RCC 7860 (cell line): ENCODE results near the gene HLCS.

Experiments
- DNase-seq: peaks from one replicate; pipeline ENCODE4 v3.0.0-alpha.2; 2015; ENCODE audit warnings: low spot score
- FAIRE-seq: peaks from 2 replicates; lab custom pipeline; 2012; peaks lifted over from hg19 to GRCh38; lab: Jason Lieb, UNC

HLCS gene

DNA sequence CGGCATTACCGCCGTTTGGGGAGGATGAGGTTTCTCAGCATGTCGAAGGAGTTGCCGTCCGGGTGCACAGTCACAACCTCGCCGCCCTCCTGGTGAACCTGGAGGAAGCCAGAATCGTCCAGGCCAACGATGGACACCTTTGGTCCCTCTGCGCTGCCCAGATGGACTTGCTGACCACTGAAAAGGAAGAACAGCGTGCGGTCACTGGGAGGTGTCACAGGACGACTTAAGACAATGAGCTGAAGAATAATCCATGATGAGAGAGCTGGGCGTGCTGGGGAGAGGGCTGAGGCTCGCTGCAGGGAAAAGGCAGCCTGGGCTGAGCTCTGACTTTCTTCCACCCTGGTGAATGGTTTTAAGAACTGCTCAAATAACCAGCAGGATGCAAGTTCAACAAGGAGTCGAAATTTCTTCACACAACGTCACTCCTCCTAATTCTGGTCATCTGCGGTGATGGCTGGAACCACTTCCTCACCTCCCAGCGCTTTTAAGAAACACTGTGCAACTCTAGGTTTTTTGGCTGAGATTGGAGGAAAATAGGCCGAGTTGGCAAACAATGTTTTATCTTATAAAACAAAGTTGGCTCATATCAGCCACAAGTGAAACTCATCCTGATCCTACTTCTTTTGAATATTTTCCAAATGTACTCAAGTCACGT is 212.1 kb downstream of the HLCS start:
- DNase-seq (no peak), FAIRE-seq (no peak)

GRCh38 chr21:36753556-36753955 is 212.9 kb downstream of the HLCS start:
- DNase-seq (peak; percentile 48), FAIRE-seq (no peak)

GRCh38 chr21:36751383-36751782 is 215.1 kb downstream of the HLCS start:
- DNase-seq, result no peak
- FAIRE-seq, result no peak

- no peak for DNase-seq
- FAIRE-seq, result no peak
These were observed 215.9 kb downstream of the HLCS start for GRCh38 chr21:36750576-36750959.

GRCh38 chr21:36749935-36750575 is 216.4 kb downstream of the HLCS start:
- no peak for DNase-seq
- FAIRE-seq, result no peak

GRCh38 chr21:36747815-36748383 is 218.6 kb downstream of the HLCS start:
- DNase-seq, result no peak

GRCh38 chr21:36747041-36747814 is 219.2 kb downstream of the HLCS start:
- FAIRE-seq (no peak), DNase-seq (no peak)

More at GRCh38 chr21:36747815-36748383, 218.6 kb downstream of the HLCS start:
- no peak for FAIRE-seq

DNA sequence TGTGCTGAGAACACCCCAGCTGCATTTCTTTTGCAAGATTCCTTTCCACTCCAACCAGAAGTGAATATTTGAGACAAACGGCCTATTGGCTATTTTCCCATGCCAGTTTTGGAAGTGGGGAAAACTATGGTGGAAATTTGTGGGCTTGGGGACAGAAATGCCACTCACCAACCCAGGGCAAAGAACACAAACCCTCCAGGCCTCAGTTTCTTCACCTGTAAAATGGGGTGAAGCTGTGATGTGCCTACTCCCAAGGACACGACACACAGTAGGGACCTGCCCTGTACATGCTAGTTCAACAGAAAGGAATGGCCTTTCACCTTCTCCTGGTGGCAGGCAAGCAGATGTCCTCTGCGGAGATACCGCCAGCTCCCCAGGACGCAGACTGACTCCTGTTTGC is 221.0 kb downstream of the HLCS start:
- DNase-seq (no peak), FAIRE-seq (no peak)

GRCh38 chr21:36744560-36745231 is 221.8 kb downstream of the HLCS start:
- FAIRE-seq, result no peak

GRCh38 chr21:36744190-36744559 is 222.3 kb downstream of the HLCS start:
- DNase-seq (no peak), FAIRE-seq (no peak)

More at GRCh38 chr21:36744560-36745231, 221.8 kb downstream of the HLCS start:
- no peak for DNase-seq

- DNase-seq (no peak), FAIRE-seq (no peak)
These were observed 223.0 kb downstream of the HLCS start for GRCh38 chr21:36743446-36743845.

GRCh38 chr21:36743008-36743407 is 223.5 kb downstream of the HLCS start:
- FAIRE-seq, result no peak
- no peak for DNase-seq

DNA sequence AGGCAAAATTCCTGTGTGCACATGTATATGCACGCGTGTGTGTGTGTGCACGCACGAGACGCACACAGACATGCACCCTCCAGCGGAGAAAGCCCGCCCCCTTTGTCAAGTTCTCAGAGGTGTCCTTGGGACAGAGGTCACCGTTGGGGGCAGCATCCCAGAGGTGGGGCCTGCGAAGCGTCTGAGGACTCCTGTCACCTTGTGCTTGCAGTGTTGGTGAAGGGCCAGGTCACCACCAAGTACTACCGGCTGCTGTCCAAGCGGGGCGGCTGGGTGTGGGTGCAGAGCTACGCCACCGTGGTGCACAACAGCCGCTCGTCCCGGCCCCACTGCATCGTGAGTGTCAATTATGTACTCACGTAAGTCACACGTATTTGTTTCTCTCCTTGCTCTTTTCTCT is 225.0 kb downstream of the HLCS start:
- DNase-seq (no peak), FAIRE-seq (no peak)

- no peak for DNase-seq
These were observed 227.9 kb downstream of the HLCS start for GRCh38 chr21:36738489-36739126.

GRCh38 chr21:36735724-36736320 is 230.6 kb downstream of the HLCS start:
- DNase-seq (no peak), FAIRE-seq (no peak)

More at GRCh38 chr21:36738489-36739126, 227.9 kb downstream of the HLCS start:
- FAIRE-seq, result no peak

DNA sequence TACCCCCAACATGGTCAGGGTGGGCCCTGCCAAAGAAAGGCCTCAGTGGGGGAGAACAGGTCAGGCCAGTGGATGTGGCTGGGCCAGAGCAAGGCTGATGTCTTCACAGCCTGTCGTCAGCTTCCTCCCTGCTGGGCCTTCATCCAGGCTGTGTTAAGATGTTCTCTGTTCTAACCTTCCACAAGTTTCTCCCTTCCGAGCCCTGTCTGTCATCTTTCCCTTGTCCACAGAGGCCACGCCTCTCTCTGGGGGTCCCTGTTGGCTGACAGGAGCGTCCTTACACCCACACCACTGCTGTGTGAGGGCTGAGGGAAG is 231.3 kb downstream of the HLCS start:
- FAIRE-seq (no peak), DNase-seq (no peak)

- FAIRE-seq, result no peak
- DNase-seq, result no peak
These were observed 231.9 kb downstream of the HLCS start for GRCh38 chr21:36734367-36735200.

DNA sequence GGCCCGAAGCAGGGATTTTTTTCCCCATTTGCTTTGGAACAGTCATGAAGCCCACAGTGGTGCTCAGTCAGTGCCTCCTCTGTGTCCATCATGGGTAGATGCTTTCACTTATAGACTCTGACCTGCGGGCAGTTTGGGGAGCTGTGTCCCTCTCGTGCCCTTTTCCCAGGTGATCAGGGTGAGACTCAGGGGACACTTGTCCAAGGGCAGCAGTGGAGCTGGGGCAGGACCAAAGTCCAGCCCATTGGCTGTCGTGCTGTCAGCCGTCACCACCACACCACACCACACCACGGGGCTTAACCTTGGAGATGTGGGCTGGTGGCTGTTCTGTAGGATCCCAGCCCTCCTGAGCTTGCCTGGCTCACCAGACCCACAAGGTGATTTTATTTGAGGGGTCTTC is 232.6 kb downstream of the HLCS start:
- DNase-seq (no peak), FAIRE-seq (no peak)

DNA sequence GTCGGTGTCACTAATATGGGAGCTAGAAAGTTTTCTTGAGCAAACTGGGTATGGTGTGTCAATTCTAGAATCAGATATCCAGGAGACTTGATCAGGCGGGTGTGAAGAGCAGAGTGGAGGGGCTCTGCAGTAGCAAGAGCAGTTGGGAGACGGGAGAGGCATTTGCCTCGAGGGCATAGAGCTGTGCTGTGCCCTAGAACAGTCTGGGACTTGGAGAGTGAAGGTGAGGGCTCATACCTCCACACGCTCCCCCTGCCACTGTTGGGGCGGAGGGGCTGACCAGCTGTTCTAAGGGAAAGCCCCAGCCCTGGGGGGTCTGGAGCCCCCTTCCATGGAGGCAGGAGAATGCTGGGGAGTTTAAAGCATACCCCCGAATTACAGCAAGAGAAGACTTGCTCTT is 233.7 kb downstream of the HLCS start:
- DNase-seq, result no peak
- FAIRE-seq, result no peak
